ENCODE measurements around the gene ZNF662. TPM values are rescaled to one million over a fixed set of nuclear protein-coding genes. Genes with fewer than 3 reads are reported as not detected.

Gene ZNF662
- total RNA-seq, 1 donor from 2014 or later = 1.5 TPM

GRCh38 chr3:42886294-42886822 is 19.6 kb upstream of the ZNF662 start:
- no peak for DNase-seq (ENCODE audit: extremely low read depth, low read depth, low spot score)

- no peak for DNase-seq (ENCODE audit: extremely low read depth, low read depth, low spot score)
Measured at GRCh38 chr3:42887084-42887483, 18.9 kb upstream of the ZNF662 start.

- no peak for DNase-seq (ENCODE audit: extremely low read depth, low read depth, low spot score)
Measured at GRCh38 chr3:42891042-42891441, 14.9 kb upstream of the ZNF662 start.

- DNase-seq (ENCODE audit: extremely low read depth, low read depth, low spot score) = no peak
Measured at GRCh38 chr3:42892169-42892568, 13.8 kb upstream of the ZNF662 start.

- no peak for DNase-seq (ENCODE audit: extremely low read depth, low read depth, low spot score)
Measured at GRCh38 chr3:42892807-42893206, 13.1 kb upstream of the ZNF662 start.

- DNase-seq (ENCODE audit: extremely low read depth, low read depth, low spot score) = no peak
Measured at GRCh38 chr3:42894698-42895579, 11.0 kb upstream of the ZNF662 start.

- DNase-seq (ENCODE audit: extremely low read depth, low read depth, low spot score) = no peak
Measured at GRCh38 chr3:42895580-42895868, 10.4 kb upstream of the ZNF662 start.

GRCh38 chr3:42898896-42899675 is 6.9 kb upstream of the ZNF662 start:
- DNase-seq (ENCODE audit: extremely low read depth, low read depth, low spot score) = no peak

GRCh38 chr3:42900226-42901072 is 5.5 kb upstream of the ZNF662 start:
- DNase-seq (ENCODE audit: extremely low read depth, low read depth, low spot score) = no peak

GRCh38 chr3:42901073-42901415 is 4.9 kb upstream of the ZNF662 start:
- DNase-seq (ENCODE audit: extremely low read depth, low read depth, low spot score) = no peak

- DNase-seq (ENCODE audit: extremely low read depth, low read depth, low spot score) = no peak
Measured at GRCh38 chr3:42902257-42902656, 3.7 kb upstream of the ZNF662 start.

- no peak for DNase-seq (ENCODE audit: extremely low read depth, low read depth, low spot score)
Measured at GRCh38 chr3:42904076-42904475, 1.9 kb upstream of the ZNF662 start.

- no peak for DNase-seq (ENCODE audit: extremely low read depth, low read depth, low spot score)
Measured at GRCh38 chr3:42905740-42906069, 237 bp upstream of the ZNF662 start.

- no peak for DNase-seq (ENCODE audit: extremely low read depth, low read depth, low spot score)
Measured at GRCh38 chr3:42906848-42907183, 874 bp downstream of the ZNF662 start.

GRCh38 chr3:42908675-42909074 is 2.7 kb downstream of the ZNF662 start:
- no peak for DNase-seq (ENCODE audit: extremely low read depth, low read depth, low spot score)

- DNase-seq (ENCODE audit: extremely low read depth, low read depth, low spot score) = no peak
Measured at GRCh38 chr3:42911551-42911950, 5.6 kb downstream of the ZNF662 start.

GRCh38 chr3:42914771-42915515 is 9.0 kb downstream of the ZNF662 start:
- no peak for DNase-seq (ENCODE audit: extremely low read depth, low read depth, low spot score)

- no peak for DNase-seq (ENCODE audit: extremely low read depth, low read depth, low spot score)
Measured at GRCh38 chr3:42923606-42924005, 17.7 kb downstream of the ZNF662 start.

- no peak for DNase-seq (ENCODE audit: extremely low read depth, low read depth, low spot score)
Measured at GRCh38 chr3:42926310-42926709, 20.4 kb downstream of the ZNF662 start.

GRCh38 chr3:42934111-42934510 is 28.2 kb downstream of the ZNF662 start:
- DNase-seq (ENCODE audit: extremely low read depth, low read depth, low spot score) = no peak

- no peak for DNase-seq (ENCODE audit: extremely low read depth, low read depth, low spot score)
Measured at GRCh38 chr3:42934910-42935309, 29.0 kb downstream of the ZNF662 start.
